Right cardiac atrium (tissue), 5 donors: ENCODE measurements around the gene SYMPK. TPM values are rescaled to one million over a fixed set of nuclear protein-coding genes. Genes with fewer than 3 reads are reported as not detected.

Source experiments
- ATAC-seq, 2 donors: fragments of 200-7000 bp; cut with Tn5 transposase; one replicate each; pipeline versions ENCODE4 v1.8.0 to v1.9.1; 2020; ENCODE audit warnings: moderate library complexity in 2 of 2, mild to moderate bottlenecking in 1 of 2
- DNase-seq, 3 donors: peaks; one replicate each; pipeline ENCODE4 v3.0.0-alpha.2; 2020
- H3K27ac ChIP-seq: one replicate; pipeline ENCODE4 v1.5.1; 2013; ENCODE audit warnings: mild to moderate bottlenecking, low read length, control low read depth, moderate library complexity
- H3K27me3 ChIP-seq: one replicate; pipeline ENCODE4 v1.6.1; 2013; ENCODE audit not compliant: control insufficient read depth, insufficient read depth
- H3K4me1 ChIP-seq: one replicate; pipeline ENCODE4 v1.6.1; 2013; ENCODE audit warnings: low read length; ENCODE audit not compliant: control insufficient read depth, insufficient read depth
- H3K4me3 ChIP-seq: one replicate; pipeline ENCODE4 v1.5.1; 2013; ENCODE audit warnings: low read length, control low read depth
- H3K9me3 ChIP-seq: one replicate; pipeline ENCODE4 v1.6.1; 2013; ENCODE audit warnings: low read length; ENCODE audit not compliant: control insufficient read depth
- WGBS: extraction: QIAGEN DNeasy Blood & Tissue Kit; methylation state at CpG from one replicate; pipeline ENCODE4 v1.1.7; 2013; 5-methylcytosine and 5-hydroxymethylcytosine counted together
- intact Hi-C, 4 donors: fragments of 100-400 bp; cut with DNase I; formaldehyde crosslinking; loops; one replicate each; pipeline versions ENCODE4 v1.11.0 to v1.14.0; 2022 to 2023
- polyA plus RNA-seq: library from polyadenylated mRNA; stranded (reverse); fragments of 200-250 nt; gene quantifications from one replicate; pipeline ENCODE4 v1.2.3, GENCODE V29; 2013
- total RNA-seq, 4 donors: library from RNA; stranded (reverse); fragmentation: NEBNext Ultra II Directional; extraction: Animal tissue kit (Norgen Biotek cat#: 25700); gene quantifications; one replicate each; pipeline ENCODE4 v1.2.1, GENCODE V29; 2021
- donor health status: healthy with polysubstance abuse.
- donor health status: DM: no; HTN: yes; CAD: no.
- donor health status: DM: no; HTN: no; CAD: no.
- donor health status: DM: no; HTN: yes; CAD: no; lungs with severe emphysema.
- donor health status: DM: yes; HTN: yes; CAD: no.

The SYMPK gene
- total and polyA plus RNA-seq, 5 donors: 23.5 to 40.4 (median 33.6) TPM

DNA sequence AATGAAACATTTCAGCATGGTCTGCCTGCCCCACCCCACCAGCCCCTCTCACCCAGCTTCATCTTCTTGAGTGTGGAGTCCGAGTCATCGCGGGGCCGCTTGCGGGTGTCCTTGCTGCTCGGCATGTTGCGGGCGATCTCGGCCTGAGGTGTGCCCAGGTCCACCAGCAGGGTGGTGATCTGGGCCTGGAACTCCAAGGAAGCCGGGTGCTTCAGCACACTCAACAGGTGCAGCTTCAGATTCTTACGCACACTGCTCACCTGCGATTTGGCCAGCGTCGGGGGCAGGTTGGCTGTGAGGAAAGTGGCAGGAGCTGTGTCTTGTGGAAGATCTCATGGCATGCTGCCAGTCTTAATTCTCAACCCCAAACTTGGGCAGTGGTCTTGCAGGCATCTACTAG, 20.7 kb downstream of the SYMPK start:
- 94% methylated on average over 14 of the region's 14 CpGs for WGBS
- no peak for ATAC-seq
- Histone ChIP-seq H3K27me3 (no peaks in the 10 kb centered on the region), H3K9me3 (no peaks in the 10 kb centered on the region), H3K4me1 (no peaks in the 10 kb centered on the region), H3K4me3 (no peak overlapping the region), H3K27ac (no peak overlapping the region)
- no peak for DNase-seq
- intact Hi-C loops: no loop called here

DNA sequence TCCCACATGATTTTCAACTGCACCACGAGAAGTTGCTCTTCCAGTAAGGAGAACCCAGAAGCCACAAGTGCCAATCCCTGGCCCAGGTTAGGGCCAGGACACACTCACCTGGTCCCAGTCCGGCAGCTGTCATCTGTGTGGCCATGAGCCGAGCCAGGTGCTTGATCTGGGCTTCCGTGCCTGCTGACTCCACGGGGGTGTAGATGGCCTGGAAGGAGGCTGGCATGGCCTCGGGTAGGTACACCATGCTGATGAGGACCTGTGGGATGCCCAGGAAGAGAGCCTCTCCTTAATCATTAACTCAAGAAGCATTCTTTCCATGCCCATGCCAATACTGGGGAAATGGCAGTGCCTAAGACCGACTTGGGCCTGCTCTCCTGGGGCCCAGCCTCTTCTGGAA, 28.0 kb downstream of the SYMPK start:
- DNase-seq (no peak), ATAC-seq (peak in 1 of 2 donors; percentile 32)
- Histone ChIP-seq H3K9me3 (no peaks in the 10 kb centered on the region), H3K4me3 (no peak overlapping the region), H3K27me3 (no peaks in the 10 kb centered on the region), H3K4me1 (no peaks in the 10 kb centered on the region), H3K27ac (no peak overlapping the region)
- WGBS: 86% methylated on average over 7 of the region's 7 CpGs
- intact Hi-C loops: no loop called here

DNA sequence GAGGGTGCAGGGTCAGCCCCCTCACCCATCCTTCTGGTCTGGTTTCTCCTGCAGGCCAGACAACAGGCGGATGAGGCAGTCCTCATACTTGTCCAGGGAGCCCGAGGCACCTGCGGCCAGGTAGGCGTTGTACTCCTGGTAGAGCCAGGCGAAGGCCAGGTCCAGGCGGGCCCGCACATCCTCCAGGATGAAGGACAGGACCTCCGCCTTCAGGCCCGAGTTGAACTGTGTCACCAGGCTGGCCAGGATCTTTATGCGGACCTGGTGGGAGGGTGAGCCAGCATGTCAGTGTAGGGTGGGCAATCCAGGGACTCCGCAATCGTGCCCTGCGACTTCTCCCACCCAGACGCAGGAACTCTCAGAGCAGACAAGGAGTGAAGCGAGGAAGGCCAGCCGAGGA, 34.0 kb downstream of the SYMPK start:
- ATAC-seq: no peak
- Histone ChIP-seq H3K27me3 (no peaks in the 10 kb centered on the region), H3K9me3 (no peaks in the 10 kb centered on the region), H3K4me1 (no peaks in the 10 kb centered on the region), H3K27ac (no peak overlapping the region), H3K4me3 (no peak overlapping the region)
- intact Hi-C loops: no loop called here
- 92% methylated on average over 16 of the region's 16 CpGs for WGBS
- DNase-seq: no peak

DNA sequence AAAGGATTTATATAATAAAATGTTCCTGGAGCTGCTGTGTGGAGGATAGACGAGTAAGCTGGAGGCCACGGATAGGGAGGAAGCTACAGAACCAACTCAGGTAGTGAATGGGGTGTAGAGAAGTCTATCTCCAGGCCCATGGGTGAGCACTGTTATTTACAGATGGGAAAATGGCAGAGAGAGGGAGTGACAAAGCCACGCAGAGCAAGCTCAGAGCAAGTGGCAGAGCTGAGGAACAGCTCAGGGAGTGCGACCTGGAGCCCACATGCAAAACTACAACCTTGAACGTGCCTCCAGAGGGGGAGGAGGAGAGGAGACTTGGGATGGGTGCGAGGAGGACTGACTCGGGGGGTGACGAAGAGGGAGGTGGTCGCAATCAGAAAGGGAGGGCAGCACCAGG, 34.4 kb downstream of the SYMPK start:
- no peaks in the 10 kb centered on the region for H3K4me1 ChIP-seq

DNA sequence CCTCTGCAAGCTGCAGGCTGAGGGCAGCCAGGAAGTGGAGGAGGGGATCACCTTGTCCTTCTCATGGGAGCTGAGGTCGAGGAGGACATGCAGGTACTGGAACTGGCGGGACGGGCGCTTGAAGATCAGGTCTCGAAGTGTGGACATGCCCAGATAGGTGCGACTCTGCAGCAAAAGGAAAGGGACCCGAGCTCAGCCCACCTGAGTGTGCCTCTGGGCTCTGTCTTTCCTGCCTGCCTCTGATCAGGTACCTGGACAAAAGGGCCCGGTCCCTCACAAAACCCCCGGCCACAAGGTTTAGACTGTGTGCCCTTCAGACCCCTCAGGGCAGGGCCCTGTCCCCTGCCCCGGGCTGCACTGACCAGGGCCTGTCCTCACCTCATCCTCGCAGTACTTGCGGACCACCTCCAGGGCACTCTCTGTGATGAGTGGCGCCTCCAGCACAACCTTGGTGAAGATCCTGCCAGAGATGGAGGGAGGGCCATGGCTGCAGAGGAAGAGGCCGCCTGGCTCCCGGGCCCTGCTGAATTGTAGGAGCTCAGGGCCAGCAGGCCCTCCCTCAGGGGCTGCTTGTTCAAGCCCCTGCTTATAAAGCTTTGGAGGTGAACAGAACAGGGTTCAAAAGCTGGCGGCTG, 35.4 kb downstream of the SYMPK start:
- ATAC-seq: no peak

More for the DNA sequence above, 34.4 kb downstream of the SYMPK start:
- WGBS: 89% methylated on average over 9 of the region's 9 CpGs
- no peaks in the 10 kb centered on the region for H3K27me3 ChIP-seq
- ATAC-seq (no peak), DNase-seq (no peak)
- H3K27ac ChIP-seq: no peak overlapping the region
- no peak overlapping the region for H3K4me3 ChIP-seq
- H3K9me3 ChIP-seq: no peaks in the 10 kb centered on the region
- intact Hi-C loops: no loop called here

DNA sequence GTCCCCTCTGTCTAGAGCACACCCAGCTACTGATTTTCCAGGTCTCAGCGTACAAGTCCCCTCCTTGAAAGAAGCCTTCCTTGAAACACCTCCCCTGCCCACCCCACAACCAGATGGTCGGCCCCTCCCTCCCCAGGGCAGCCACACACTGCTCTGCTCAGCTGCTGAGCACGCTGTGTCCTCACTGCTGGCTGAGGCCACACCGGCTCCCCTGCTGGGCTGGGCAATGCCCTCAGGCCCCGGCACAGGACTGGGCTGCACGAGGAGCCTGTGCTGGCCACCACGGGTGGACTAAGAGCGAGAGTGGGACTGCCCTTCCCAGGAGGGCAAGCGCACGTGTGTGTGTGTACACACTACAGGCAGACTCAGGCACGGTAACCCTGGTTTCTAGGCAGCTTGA, 36.0 kb downstream of the SYMPK start:
- DNase-seq (no peak), ATAC-seq (no peak)
- intact Hi-C loops: no loop called here
- H3K4me3 ChIP-seq: no peak overlapping the region
- 87% methylated on average over 11 of the region's 11 CpGs for WGBS
- no peaks in the 10 kb centered on the region for H3K9me3 ChIP-seq
- no peaks in the 10 kb centered on the region for H3K27me3 ChIP-seq
- no peaks in the 10 kb centered on the region for H3K4me1 ChIP-seq
- H3K27ac ChIP-seq: no peak overlapping the region

More for the DNA sequence above, 35.4 kb downstream of the SYMPK start:
- intact Hi-C loops: no loop called here
- H3K27ac ChIP-seq: no peak overlapping the region
- H3K4me3 ChIP-seq: no peak overlapping the region
- H3K27me3 ChIP-seq: no peaks in the 10 kb centered on the region
- no peaks in the 10 kb centered on the region for H3K9me3 ChIP-seq
- DNase-seq: no peak
- no peaks in the 10 kb centered on the region for H3K4me1 ChIP-seq
- WGBS: 92% methylated on average over 16 of the region's 16 CpGs

DNA sequence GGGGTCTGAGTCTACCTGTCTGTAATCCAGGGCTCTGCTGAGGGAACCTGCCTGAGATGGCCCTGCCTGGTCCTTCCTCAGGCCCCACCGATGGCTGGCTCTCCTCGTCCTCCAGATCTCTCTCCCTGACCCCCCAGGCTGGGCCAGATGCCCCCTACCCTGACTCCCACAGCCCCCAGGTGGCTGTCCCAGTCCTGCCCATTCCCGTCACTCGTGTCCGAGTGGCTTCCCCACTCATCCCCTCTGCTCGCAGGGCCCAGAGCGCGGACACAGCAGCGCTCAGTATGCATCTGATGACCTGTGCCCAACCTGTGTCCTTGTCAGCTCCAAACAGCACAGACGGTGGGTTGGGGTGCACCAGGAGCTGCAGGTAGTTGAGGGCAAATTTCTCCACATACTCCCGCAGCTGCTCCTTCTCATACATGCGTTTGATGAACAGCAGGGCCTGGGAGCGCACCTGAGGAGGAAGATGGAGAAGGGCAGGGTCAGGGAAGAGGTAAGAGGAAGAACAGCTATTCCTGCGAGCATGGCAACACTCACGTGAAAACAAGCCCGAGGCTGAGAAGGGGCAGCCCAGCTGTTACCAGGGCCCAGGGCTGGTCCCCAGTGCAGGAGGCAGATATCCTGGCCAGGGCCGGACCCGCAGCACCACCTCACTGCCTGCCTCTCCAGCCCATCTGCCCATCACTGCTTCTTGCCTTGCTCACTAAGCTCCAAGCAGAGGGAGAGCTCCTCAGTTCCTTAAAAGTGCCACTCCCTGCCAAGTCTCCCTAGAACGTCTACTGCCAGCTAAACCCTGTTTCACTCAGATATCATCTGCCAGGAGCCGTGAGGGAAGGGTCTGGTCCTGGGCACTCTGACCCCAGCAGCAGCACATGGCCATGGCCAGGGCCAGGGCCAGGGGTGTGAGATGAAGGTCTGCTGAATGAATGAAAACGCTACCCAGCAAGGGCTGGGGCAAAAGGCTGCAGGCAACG, 36.7 kb downstream of the SYMPK start:
- ATAC-seq: no peak
- no peak for DNase-seq
- Histone ChIP-seq H3K4me3 (no peak overlapping the region), H3K9me3 (no peaks in the 10 kb centered on the region), H3K4me1 (no peaks in the 10 kb centered on the region), H3K27ac (no peak overlapping the region), H3K27me3 (no peaks in the 10 kb centered on the region)
- intact Hi-C loops: no loop called here
- 91% methylated on average over 22 of the region's 22 CpGs for WGBS

DNA sequence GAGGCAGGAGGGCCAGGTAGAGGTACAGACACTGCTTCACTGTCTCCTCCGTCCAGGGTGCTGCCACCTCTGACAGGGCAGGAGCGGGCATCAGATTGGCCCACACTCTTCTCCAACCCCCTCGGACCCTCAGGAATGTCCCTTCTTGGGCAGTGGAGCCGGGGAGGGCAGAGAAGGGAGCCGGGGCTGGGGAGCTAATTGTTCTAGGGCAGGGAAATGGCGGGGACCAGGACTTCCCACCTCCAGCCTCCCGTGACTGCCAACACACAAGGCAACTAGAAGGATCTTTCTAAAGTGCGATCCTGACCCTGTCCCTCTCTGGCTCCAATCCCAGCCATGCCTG, 37.7 kb downstream of the SYMPK start:
- Histone ChIP-seq H3K27me3 (no peaks in the 10 kb centered on the region), H3K4me3 (no peak overlapping the region), H3K4me1 (no peaks in the 10 kb centered on the region), H3K27ac (no peak overlapping the region), H3K9me3 (no peaks in the 10 kb centered on the region)
- ATAC-seq (no peak), DNase-seq (no peak)
- 90% methylated on average over 8 of the region's 8 CpGs for WGBS
- intact Hi-C loops: no loop called here

DNA sequence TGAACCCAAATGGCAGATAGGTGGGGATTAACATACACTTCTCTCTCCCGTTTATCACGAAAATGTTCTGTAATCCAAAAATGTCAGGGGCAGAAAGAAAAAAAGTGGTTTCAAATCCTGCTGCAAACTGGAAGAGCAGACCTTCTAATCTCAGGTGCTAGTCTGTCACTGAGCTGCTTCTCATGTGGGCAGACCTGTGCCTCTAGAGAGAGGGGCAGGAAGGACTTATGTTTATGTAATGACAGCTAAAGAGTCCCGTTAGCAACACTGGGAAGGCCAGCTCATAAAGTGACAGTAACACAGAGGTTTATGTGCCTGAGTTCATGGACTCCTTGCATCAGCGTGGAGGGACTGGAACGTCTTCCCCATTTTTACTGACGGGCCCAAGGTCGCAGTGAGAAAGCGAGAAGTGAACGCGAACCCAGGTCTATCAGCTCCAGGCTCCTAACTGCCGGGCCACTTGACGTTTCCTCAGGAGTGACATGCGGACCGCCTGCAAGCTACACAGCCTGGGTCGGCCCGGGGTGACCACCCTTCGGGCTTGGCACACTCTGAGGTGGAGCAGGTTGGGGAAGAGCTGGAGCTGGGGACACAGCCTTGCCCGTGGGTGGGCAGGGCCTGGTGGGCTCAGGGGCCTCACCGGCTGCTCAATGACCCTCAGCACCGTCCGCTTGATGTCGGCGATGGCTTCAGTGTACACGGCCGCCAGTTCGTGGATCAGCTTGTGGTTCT, 38.2 kb downstream of the SYMPK start:
- H3K27me3 ChIP-seq: no peaks in the 10 kb centered on the region
- ATAC-seq (no peak), DNase-seq (no peak)
- no peak overlapping the region for H3K4me3 ChIP-seq
- intact Hi-C loops: no loop called here
- no peak overlapping the region for H3K27ac ChIP-seq
- H3K4me1 ChIP-seq: no peaks in the 10 kb centered on the region
- H3K9me3 ChIP-seq: no peaks in the 10 kb centered on the region
- WGBS: 91% methylated on average over 26 of the region's 26 CpGs

DNA sequence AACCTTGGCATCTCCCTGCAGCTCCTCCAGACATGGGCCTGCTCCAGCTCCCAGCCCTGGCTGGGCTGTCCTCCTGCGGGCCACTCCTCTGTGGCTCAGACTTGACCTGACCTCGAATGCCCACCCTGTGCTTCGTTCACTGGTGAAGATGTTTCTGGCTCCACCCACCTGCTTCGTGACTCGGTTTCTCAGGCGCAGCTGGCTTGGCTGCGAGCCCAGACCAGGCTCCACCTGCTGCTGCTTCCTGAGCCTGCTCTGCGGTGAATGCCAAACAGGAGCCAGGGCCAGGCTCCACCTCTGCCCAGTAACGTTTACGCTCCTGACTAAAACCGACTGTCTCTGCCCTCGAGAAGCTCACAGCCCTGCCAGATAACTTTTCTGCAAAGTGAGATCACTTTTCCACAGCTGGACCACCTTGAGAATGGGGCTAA, 38.9 kb downstream of the SYMPK start:
- H3K27me3 ChIP-seq: no peaks in the 10 kb centered on the region
- H3K4me1 ChIP-seq: no peaks in the 10 kb centered on the region
- intact Hi-C loops: no loop called here
- DNase-seq (no peak), ATAC-seq (no peak)
- WGBS: 63% methylated on average over 12 of the region's 12 CpGs
- H3K27ac ChIP-seq: no peak overlapping the region
- H3K9me3 ChIP-seq: no peaks in the 10 kb centered on the region
- H3K4me3 ChIP-seq: no peak overlapping the region

DNA sequence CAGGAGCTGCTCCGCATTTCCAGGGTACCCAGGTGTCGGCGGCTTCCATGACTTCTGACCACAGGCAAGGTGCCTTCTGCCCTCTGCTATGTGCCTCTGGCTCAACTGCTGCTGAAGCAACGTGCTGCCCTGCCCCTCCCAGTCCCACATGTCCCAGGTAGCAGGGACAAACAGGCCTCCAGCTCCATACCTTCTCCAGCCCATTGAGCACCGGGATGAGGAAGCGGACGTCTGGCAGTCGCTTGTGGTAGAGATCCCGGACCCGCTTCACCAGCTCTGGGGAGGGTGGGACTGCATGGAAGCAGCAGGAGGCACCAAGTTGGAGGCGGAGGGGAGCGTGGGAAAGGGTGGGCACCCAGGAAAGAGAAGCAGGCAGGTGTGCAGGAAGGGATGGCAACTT, 39.8 kb downstream of the SYMPK start:
- DNase-seq (no peak), ATAC-seq (no peak)
- Histone ChIP-seq H3K9me3 (no peaks in the 10 kb centered on the region), H3K4me3 (no peak overlapping the region), H3K27ac (no peak overlapping the region), H3K4me1 (no peaks in the 10 kb centered on the region), H3K27me3 (no peaks in the 10 kb centered on the region)
- intact Hi-C loops: no loop called here
- WGBS: 94% methylated on average over 12 of the region's 12 CpGs
